HCT116 (cell line): Measurements from ENCODE around the gene TDO2. TPM values are rescaled to one million over a fixed set of nuclear protein-coding genes. Genes with fewer than 3 reads are reported as not detected.

Experiments used
- ATAC-seq: fragments of 200-7000 bp; cut with Tn5 transposase; 2 replicates; pipeline ENCODE4 v1.9.1; 2020; ENCODE audit warnings: mild to moderate bottlenecking, moderate library complexity
- BruUV-seq: library from RNA; stranded (reverse); fragments of 400-500 nt; replicated peaks from 2 replicates; lab custom pipeline; 2021; lab: Mats Ljungman, UMichigan
- CTCF ChIA-PET: fragments of 300-600 bp; sonication (Branson Sonifier 250); formaldehyde crosslinking; loops from one replicate; lab custom pipeline; 2021; ENCODE audit warnings: antibody characterized with exemption; lab: Charles Lee
- POLR2A ChIA-PET: fragments of 300-600, 350-600 bp; sonication (Branson Sonifier 250); formaldehyde crosslinking; loops from one replicate; lab custom pipeline; 2021; ENCODE audit warnings: antibody characterized with exemption; lab: Charles Lee
- RAD21 ChIA-PET, 2 experiments: fragments of 300-600 bp; sonication (Branson Sonifier 250); formaldehyde crosslinking; loops; one replicate each; lab custom pipeline; 2023; ENCODE audit warnings: low total read pairs in 2 of 2; ENCODE audit not compliant: uncharacterized antibody in 2 of 2, unreplicated experiment in 2 of 2, low non-redundant PET in 1 of 2; lab: Charles Lee
- DNase-seq: peaks from one replicate; pipeline ENCODE4 v3.0.0-alpha.2; 2010; ENCODE audit warnings: low read depth, low spot score
- H2AFZ ChIP-seq: fragments of 200-600 bp; shearing (Covaris generic), sonication (generic); 2 replicates; pipeline ENCODE4 v1.6.1; 2017; ENCODE audit warnings: low read depth, mixed run types, mixed read lengths, antibody characterized with exemption, low read length; ENCODE audit not compliant: poor library complexity, severe bottlenecking
- H3K27ac ChIP-seq: 2 replicates; pipeline ENCODE4 v1.5.1; 2012; ENCODE audit warnings: low read depth, low read length
- H3K27me3 ChIP-seq: fragments of 200-600 bp; sonication (generic); 2 replicates; pipeline ENCODE4 v1.6.1; 2016; ENCODE audit warnings: mixed run types, low read length, mixed read lengths; ENCODE audit not compliant: insufficient read depth
- H3K36me3 ChIP-seq, 2 experiments: fragments of 200-500 bp in 1 of 2; fragments of 200-600 bp in 1 of 2; sonication (Bioruptor generic) in 1 of 2; sonication (generic) in 1 of 2; 2 replicates each; pipeline versions ENCODE4 v1.5.1 to v1.6.1; 2014 to 2016; ENCODE audit warnings: low read length in 2 of 2, inconsistent platforms in 1 of 2, mixed read lengths in 1 of 2, mixed run types in 1 of 2; ENCODE audit not compliant: insufficient read depth in 2 of 2, control insufficient read depth in 1 of 2
- H3K4me1 ChIP-seq, 2 experiments: fragments of 200-600 bp in 1 of 2; sonication (generic) in 1 of 2; 2 replicates each; pipeline versions ENCODE4 v1.5.1 to v1.6.1; 2012 to 2017; ENCODE audit warnings: low read length in 2 of 2, inconsistent platforms in 1 of 2, mild to moderate bottlenecking in 1 of 2, mixed read lengths in 1 of 2, mixed run types in 1 of 2, moderate library complexity in 1 of 2; ENCODE audit not compliant: insufficient read depth in 2 of 2, control insufficient read depth in 1 of 2
- H3K4me2 ChIP-seq: fragments of 200-600 bp; sonication (generic); 2 replicates; pipeline ENCODE4 v1.6.1; 2017; ENCODE audit warnings: mixed run types, low read length, mixed read lengths
- H3K4me3 ChIP-seq, 2 experiments: fragments of 200-600 bp in 1 of 2; sonication (generic) in 1 of 2; replicated peaks in 1 of 2; 2 replicates each; pipeline ENCODE4 v1.5.1; 2011 to 2016; ENCODE audit warnings: low read length in 2 of 2, control low read depth in 1 of 2, low read depth in 1 of 2, mild to moderate bottlenecking in 1 of 2, mixed read lengths in 1 of 2, mixed run types in 1 of 2
- H3K79me2 ChIP-seq: fragments of 200-600 bp; sonication (generic); 2 replicates; pipeline ENCODE4 v1.6.1; 2017; ENCODE audit warnings: mild to moderate bottlenecking, mixed run types, low read length, moderate library complexity, mixed read lengths; ENCODE audit not compliant: insufficient read depth
- H3K9ac ChIP-seq: fragments of 200-600 bp; sonication (generic); 2 replicates; pipeline ENCODE4 v1.6.1; 2016; ENCODE audit warnings: low read length, mixed read lengths
- H3K9me2 ChIP-seq: fragments of 200-600 bp; sonication (generic), shearing (Covaris generic); 2 replicates; pipeline ENCODE4 v1.6.1; 2017; ENCODE audit warnings: mixed run types, mild to moderate bottlenecking, moderate library complexity; ENCODE audit not compliant: insufficient read depth
- H3K9me3 ChIP-seq, 2 experiments: fragments of 200-500 bp in 1 of 2; fragments of 200-600 bp in 1 of 2; sonication (Bioruptor generic) in 1 of 2; sonication (generic) in 1 of 2; 2 replicates each; pipeline ENCODE4 v1.6.1; 2014 to 2017; ENCODE audit warnings: low read length in 2 of 2, mixed read lengths in 2 of 2, inconsistent platforms in 1 of 2, low read depth in 1 of 2, mild to moderate bottlenecking in 1 of 2, mixed run types in 1 of 2, moderate library complexity in 1 of 2; ENCODE audit not compliant: control insufficient read depth in 1 of 2, insufficient read depth in 1 of 2
- H4K20me1 ChIP-seq: fragments of 200-600 bp; sonication (generic), shearing (Covaris generic); 2 replicates; pipeline ENCODE4 v1.6.1; 2017; ENCODE audit warnings: mixed run types, mild to moderate bottlenecking, moderate library complexity; ENCODE audit not compliant: insufficient read depth
- CBX3 ChIP-seq: IDR thresholded peaks from 2 replicates; pipeline ENCODE4 v1.6.1; 2012; ENCODE audit warnings: low read depth
- CEBPB ChIP-seq: IDR thresholded peaks from 2 replicates; pipeline ENCODE4 v1.6.1; 2012; ENCODE audit warnings: low read depth
- EGR1 ChIP-seq: IDR thresholded peaks from 2 replicates; pipeline ENCODE4 v1.6.1; 2012; ENCODE audit warnings: low read depth
- ELF1 ChIP-seq: IDR thresholded peaks from 2 replicates; pipeline ENCODE4 v1.6.1; 2012; ENCODE audit warnings: low read depth, borderline replicate concordance
- EZH2 ChIP-seq: fragments of 200-600 bp; sonication (generic); IDR thresholded peaks from 2 replicates; pipeline ENCODE4 v1.6.1; 2017; ENCODE audit warnings: antibody characterized with exemption, mixed run types
- EZH2phosphoT487 ChIP-seq: fragments of 200-600 bp; IDR thresholded peaks from 2 replicates; pipeline ENCODE4 v1.6.1; 2018; ENCODE audit warnings: antibody characterized with exemption, borderline replicate concordance
- JUND ChIP-seq: IDR thresholded peaks from 2 replicates; pipeline ENCODE4 v1.6.1; 2012
- POLR2A ChIP-seq: IDR thresholded peaks from 2 replicates; pipeline ENCODE4 v1.7.0; 2011; ENCODE audit warnings: borderline replicate concordance; ENCODE audit not compliant: insufficient read depth, insufficient read length; ENCODE audit errors: extremely low read depth
- RAD21 ChIP-seq: IDR thresholded peaks from 2 replicates; pipeline ENCODE4 v1.6.1; 2012; ENCODE audit warnings: low read depth, mild to moderate bottlenecking
- SP1 ChIP-seq: IDR thresholded peaks from 2 replicates; pipeline ENCODE4 v1.6.1; 2012; ENCODE audit warnings: low read depth
- SRF ChIP-seq: IDR thresholded peaks from 2 replicates; pipeline ENCODE4 v1.6.1; 2012; ENCODE audit warnings: low read depth
- YY1 ChIP-seq: IDR thresholded peaks from 2 replicates; pipeline ENCODE4 v1.6.1; 2011; ENCODE audit warnings: low read length, low read depth, moderate library complexity, mild to moderate bottlenecking; ENCODE audit not compliant: insufficient replicate concordance; ENCODE audit errors: extremely low read depth
- ZFX ChIP-seq: fragments of 450-650 bp; IDR thresholded peaks from 2 replicates; pipeline ENCODE4 v1.6.1; 2017
- ZNF274 ChIP-seq: fragments of 200-500 bp; sonication (Bioruptor generic); IDR thresholded peaks from 2 replicates; pipeline ENCODE4 v1.6.1; 2014; ENCODE audit warnings: mild to moderate bottlenecking, low read depth, low read length, inconsistent platforms
- intact Hi-C: fragments of 100-400 bp; cut with micrococcal nuclease; formaldehyde crosslinking; loops from 2 replicates; pipeline ENCODE4 v1.10.0; 2022
- total RNA-seq: library from RNA; stranded (reverse); gene quantifications from one replicate; pipeline ENCODE4 v1.2.1, GENCODE V29; 2021; ENCODE audit not compliant: unreplicated experiment
- TF ChIP-seq, protein P1 (sequence below): IDR thresholded peaks from 2 replicates; pipeline ENCODE4 v1.6.1; 2011; ENCODE audit warnings: mild to moderate bottlenecking, low read length, moderate library complexity; ENCODE audit not compliant: insufficient replicate concordance; ENCODE audit errors: extremely low read depth
- TF ChIP-seq, protein P2 (sequence below): IDR thresholded peaks from 2 replicates; pipeline ENCODE4 v1.6.1; 2012
- TF ChIP-seq, protein P3 (sequence below): IDR thresholded peaks from 2 replicates; pipeline ENCODE4 v1.6.1; 2012; ENCODE audit warnings: low read depth
- TF ChIP-seq, protein P4 (sequence below): IDR thresholded peaks from 2 replicates; pipeline ENCODE4 v1.6.1; 2012

Gene TDO2
- total RNA-seq, 1 experiment from 2014 or later, result 0.27 TPM

DNA sequence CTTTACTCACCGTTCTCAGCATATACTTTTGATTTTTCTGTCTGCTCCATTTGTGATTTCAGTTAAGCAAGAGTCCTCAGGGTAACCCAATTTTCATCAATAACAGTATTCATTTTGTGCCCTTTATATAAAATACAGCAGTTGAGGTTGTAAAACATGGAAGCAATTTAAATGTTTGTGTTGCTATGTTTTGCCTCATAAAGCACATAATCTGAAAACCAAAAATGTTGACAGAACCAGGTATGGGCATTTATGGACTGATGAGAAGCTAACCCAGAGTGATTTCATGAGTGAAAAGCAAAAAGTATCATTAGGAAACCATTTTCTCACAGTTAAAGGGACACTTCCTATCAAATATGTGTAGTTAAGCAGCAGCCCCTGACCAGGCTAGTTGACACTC, 37.3 kb upstream of the TDO2 start, which contains the start of gene ASIC5:
Gene ASIC5 (minus strand): TSS at position 101 of the 400 bp plus-strand sequence. CDS start 51 bp downstream, at position 50.
- H3K27me3 ChIP-seq, result no peaks in the 10 kb centered on the region
- POLR2A ChIA-PET, result no interaction called here
- H3K4me2 ChIP-seq, result no peak within 1 kb of the TSS
- no peak for ATAC-seq
- H3K4me3 ChIP-seq, result no peak within 1 kb of the TSS
- BruUV-seq, result no TSS peak
- H3K9ac ChIP-seq, result no peak within 1 kb of the TSS
- no peaks in the 10 kb centered on the region for H3K79me2 ChIP-seq
- RAD21 ChIA-PET, result no interaction called here
- intact Hi-C loops, result no loop called here
- no peak for TF ChIP-seq EZH2phosphoT487
- TF ChIP-seq CEBPB, result no peak
- TF ChIP-seq YY1, result no peak
- no peak for TF ChIP-seq ZFX
- TF ChIP-seq, protein P1, sequence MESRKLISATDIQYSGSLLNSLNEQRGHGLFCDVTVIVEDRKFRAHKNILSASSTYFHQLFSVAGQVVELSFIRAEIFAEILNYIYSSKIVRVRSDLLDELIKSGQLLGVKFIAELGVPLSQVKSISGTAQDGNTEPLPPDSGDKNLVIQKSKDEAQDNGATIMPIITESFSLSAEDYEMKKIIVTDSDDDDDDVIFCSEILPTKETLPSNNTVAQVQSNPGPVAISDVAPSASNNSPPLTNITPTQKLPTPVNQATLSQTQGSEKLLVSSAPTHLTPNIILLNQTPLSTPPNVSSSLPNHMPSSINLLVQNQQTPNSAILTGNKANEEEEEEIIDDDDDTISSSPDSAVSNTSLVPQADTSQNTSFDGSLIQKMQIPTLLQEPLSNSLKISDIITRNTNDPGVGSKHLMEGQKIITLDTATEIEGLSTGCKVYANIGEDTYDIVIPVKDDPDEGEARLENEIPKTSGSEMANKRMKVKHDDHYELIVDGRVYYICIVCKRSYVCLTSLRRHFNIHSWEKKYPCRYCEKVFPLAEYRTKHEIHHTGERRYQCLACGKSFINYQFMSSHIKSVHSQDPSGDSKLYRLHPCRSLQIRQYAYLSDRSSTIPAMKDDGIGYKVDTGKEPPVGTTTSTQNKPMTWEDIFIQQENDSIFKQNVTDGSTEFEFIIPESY, result no peak
- no peak for TF ChIP-seq SP1
- TF ChIP-seq SRF, result no peak
- TF ChIP-seq, protein P2, sequence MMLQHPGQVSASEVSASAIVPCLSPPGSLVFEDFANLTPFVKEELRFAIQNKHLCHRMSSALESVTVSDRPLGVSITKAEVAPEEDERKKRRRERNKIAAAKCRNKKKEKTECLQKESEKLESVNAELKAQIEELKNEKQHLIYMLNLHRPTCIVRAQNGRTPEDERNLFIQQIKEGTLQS, result no peak
- no peak for TF ChIP-seq EGR1
- TF ChIP-seq, protein P3, sequence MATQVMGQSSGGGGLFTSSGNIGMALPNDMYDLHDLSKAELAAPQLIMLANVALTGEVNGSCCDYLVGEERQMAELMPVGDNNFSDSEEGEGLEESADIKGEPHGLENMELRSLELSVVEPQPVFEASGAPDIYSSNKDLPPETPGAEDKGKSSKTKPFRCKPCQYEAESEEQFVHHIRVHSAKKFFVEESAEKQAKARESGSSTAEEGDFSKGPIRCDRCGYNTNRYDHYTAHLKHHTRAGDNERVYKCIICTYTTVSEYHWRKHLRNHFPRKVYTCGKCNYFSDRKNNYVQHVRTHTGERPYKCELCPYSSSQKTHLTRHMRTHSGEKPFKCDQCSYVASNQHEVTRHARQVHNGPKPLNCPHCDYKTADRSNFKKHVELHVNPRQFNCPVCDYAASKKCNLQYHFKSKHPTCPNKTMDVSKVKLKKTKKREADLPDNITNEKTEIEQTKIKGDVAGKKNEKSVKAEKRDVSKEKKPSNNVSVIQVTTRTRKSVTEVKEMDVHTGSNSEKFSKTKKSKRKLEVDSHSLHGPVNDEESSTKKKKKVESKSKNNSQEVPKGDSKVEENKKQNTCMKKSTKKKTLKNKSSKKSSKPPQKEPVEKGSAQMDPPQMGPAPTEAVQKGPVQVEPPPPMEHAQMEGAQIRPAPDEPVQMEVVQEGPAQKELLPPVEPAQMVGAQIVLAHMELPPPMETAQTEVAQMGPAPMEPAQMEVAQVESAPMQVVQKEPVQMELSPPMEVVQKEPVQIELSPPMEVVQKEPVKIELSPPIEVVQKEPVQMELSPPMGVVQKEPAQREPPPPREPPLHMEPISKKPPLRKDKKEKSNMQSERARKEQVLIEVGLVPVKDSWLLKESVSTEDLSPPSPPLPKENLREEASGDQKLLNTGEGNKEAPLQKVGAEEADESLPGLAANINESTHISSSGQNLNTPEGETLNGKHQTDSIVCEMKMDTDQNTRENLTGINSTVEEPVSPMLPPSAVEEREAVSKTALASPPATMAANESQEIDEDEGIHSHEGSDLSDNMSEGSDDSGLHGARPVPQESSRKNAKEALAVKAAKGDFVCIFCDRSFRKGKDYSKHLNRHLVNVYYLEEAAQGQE, result no peak
- no peak for TF ChIP-seq RAD21
- TF ChIP-seq ELF1, result no peak
- TF ChIP-seq, protein P4, sequence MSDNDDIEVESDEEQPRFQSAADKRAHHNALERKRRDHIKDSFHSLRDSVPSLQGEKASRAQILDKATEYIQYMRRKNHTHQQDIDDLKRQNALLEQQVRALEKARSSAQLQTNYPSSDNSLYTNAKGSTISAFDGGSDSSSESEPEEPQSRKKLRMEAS, result no peak
- TF ChIP-seq CBX3, result no peak
- no peak for TF ChIP-seq ZNF274
- no peak for TF ChIP-seq EZH2
- TF ChIP-seq JUND, result no peak
- no peak for TF ChIP-seq POLR2A
- H3K9me3 ChIP-seq, result peaks cover 0 to 7% of the 10 kb centered on the region in 2 experiments; a peak in 1 of 4 replicates
- CTCF ChIA-PET, result no interaction called here
- no peaks in the 10 kb centered on the region for H3K36me3 ChIP-seq
- no peaks in the 10 kb centered on the region for H4K20me1 ChIP-seq
- no peaks in the 10 kb centered on the region for H3K9me2 ChIP-seq
- H3K27ac ChIP-seq, result no peak within 1 kb of the TSS
- H2AFZ ChIP-seq, result no peak within 1 kb of the TSS
- H3K4me1 ChIP-seq, result no peaks in the 10 kb centered on the region
- DNase-seq, result no peak
